Skeletal muscle satellite cell (primary cell): ENCODE measurements around the gene ACSM6.
A peak's percentile ranks its signal among the peaks of the same experiment; 100 is the strongest.
"Not testable (repeated sequence)": the region's sequence is repeated elsewhere in the genome, so short reads cannot be mapped to it uniquely, and the experiment has no call there.

ENCODE experiments used
- H3K27me3 ChIP-seq: 2 replicates; pipeline ENCODE4 v1.7.0; 2013; ENCODE audit warnings: low read length; ENCODE audit not compliant: control insufficient read depth, insufficient read depth
- H3K36me3 ChIP-seq: 2 replicates; pipeline ENCODE4 v1.7.0; 2013; ENCODE audit warnings: mild to moderate bottlenecking, control low read depth, low read length; ENCODE audit not compliant: insufficient read depth
- H3K4me1 ChIP-seq: 2 replicates; pipeline ENCODE4 v1.7.0; 2013; ENCODE audit warnings: low read length; ENCODE audit not compliant: control insufficient read depth, insufficient read depth
- H3K4me2 ChIP-seq: 2 replicates; pipeline ENCODE4 v1.7.0; 2013; ENCODE audit warnings: mild to moderate bottlenecking, low read length
- H3K4me3 ChIP-seq: 2 replicates; pipeline ENCODE4 v1.7.0; 2013; ENCODE audit warnings: low read length
- H3K9ac ChIP-seq: 2 replicates; pipeline ENCODE4 v1.7.0; 2013; ENCODE audit warnings: mild to moderate bottlenecking, low read depth, low read length, moderate library complexity
- H3K9me3 ChIP-seq: replicated peaks from 2 replicates; pipeline ENCODE4 v1.7.0; 2013; ENCODE audit warnings: mild to moderate bottlenecking, control low read depth, low read length

Gene ACSM6

GRCh38 chr10:95217476-95217875 lies 23.4 kb downstream of the ACSM6 start:
- no peaks in the 10 kb centered on the region for H3K36me3 ChIP-seq
- H3K27me3 ChIP-seq, result no peaks in the 10 kb centered on the region
- H3K4me3 ChIP-seq, result no peak overlapping the region
- peaks cover 56% of the 10 kb centered on the region for H3K4me1 ChIP-seq
- H3K9me3 ChIP-seq, result peaks cover 3% of the 10 kb centered on the region
- no peak overlapping the region for H3K9ac ChIP-seq
- H3K4me2 ChIP-seq, result peak overlapping the region; percentile 47

GRCh38 chr10:95220539-95220938 lies 26.5 kb downstream of the ACSM6 start:
- H3K9ac ChIP-seq, result no peak overlapping the region
- no peak overlapping the region for H3K4me2 ChIP-seq
- H3K27me3 ChIP-seq, result no peaks in the 10 kb centered on the region
- H3K4me1 ChIP-seq, result peaks cover 41% of the 10 kb centered on the region
- no peak overlapping the region for H3K4me3 ChIP-seq
- H3K36me3 ChIP-seq, result no peaks in the 10 kb centered on the region
- peaks cover 3% of the 10 kb centered on the region for H3K9me3 ChIP-seq

- H3K4me1 ChIP-seq, result peaks cover 41% of the 10 kb centered on the region
- no peak overlapping the region for H3K4me2 ChIP-seq
- peaks cover 3% of the 10 kb centered on the region for H3K9me3 ChIP-seq
- H3K36me3 ChIP-seq, result no peaks in the 10 kb centered on the region
- no peaks in the 10 kb centered on the region for H3K27me3 ChIP-seq
- no peak overlapping the region for H3K4me3 ChIP-seq
- no peak overlapping the region for H3K9ac ChIP-seq
These were observed 27.1 kb downstream of the ACSM6 start for GRCh38 chr10:95221124-95221523.

GRCh38 chr10:95225136-95225535 lies 31.1 kb downstream of the ACSM6 start:
- no peaks in the 10 kb centered on the region for H3K27me3 ChIP-seq
- H3K9me3 ChIP-seq, result peaks cover 3% of the 10 kb centered on the region
- no peaks in the 10 kb centered on the region for H3K36me3 ChIP-seq

GRCh38 chr10:95228934-95229723 lies 35.1 kb downstream of the ACSM6 start:
- H3K9ac ChIP-seq, result peak overlapping the region; percentile 52
- not testable (repeated sequence) for H3K36me3 ChIP-seq, H3K27me3 ChIP-seq, H3K4me3 ChIP-seq, H3K9me3 ChIP-seq
- peaks cover 29% of the 10 kb centered on the region for H3K4me1 ChIP-seq
- H3K4me2 ChIP-seq, result peak overlapping the region; percentile 70

More at GRCh38 chr10:95225136-95225535, 31.1 kb downstream of the ACSM6 start:
- H3K4me1 ChIP-seq, result peaks cover 36% of the 10 kb centered on the region
- no peak overlapping the region for H3K4me3 ChIP-seq
- H3K4me2 ChIP-seq, result no peak overlapping the region
- H3K9ac ChIP-seq, result no peak overlapping the region

- peaks cover 31% of the 10 kb centered on the region for H3K4me1 ChIP-seq
- H3K27me3 ChIP-seq, result no peaks in the 10 kb centered on the region
- peaks cover 5% of the 10 kb centered on the region for H3K9me3 ChIP-seq
- H3K36me3 ChIP-seq, result no peaks in the 10 kb centered on the region
- peak overlapping the region; percentile 70 for H3K4me2 ChIP-seq
- H3K4me3 ChIP-seq, result no peak overlapping the region
- peak overlapping the region; percentile 52 for H3K9ac ChIP-seq
These were observed 35.9 kb downstream of the ACSM6 start for GRCh38 chr10:95229724-95230627.

GRCh38 chr10:95230677-95231586 lies 36.9 kb downstream of the ACSM6 start:
- not testable (repeated sequence) for H3K27me3 ChIP-seq, H3K9me3 ChIP-seq, H3K4me3 ChIP-seq, H3K9ac ChIP-seq, H3K36me3 ChIP-seq
- Histone ChIP-seq H3K4me1 (peaks cover 41% of the 10 kb centered on the region), H3K4me2 (peak overlapping the region; percentile 46)

- no peak overlapping the region for H3K4me2 ChIP-seq
- no peaks in the 10 kb centered on the region for H3K36me3 ChIP-seq
- H3K9ac ChIP-seq, result no peak overlapping the region
- H3K9me3 ChIP-seq, result peaks cover 5% of the 10 kb centered on the region
- H3K4me1 ChIP-seq, result peaks cover 56% of the 10 kb centered on the region
- H3K27me3 ChIP-seq, result no peaks in the 10 kb centered on the region
- no peak overlapping the region for H3K4me3 ChIP-seq
These were observed 39.5 kb downstream of the ACSM6 start for GRCh38 chr10:95233377-95234034.

- peaks cover 4% of the 10 kb centered on the region for H3K9me3 ChIP-seq
- H3K4me1 ChIP-seq, result peaks cover 44% of the 10 kb centered on the region
- no peaks in the 10 kb centered on the region for H3K27me3 ChIP-seq
- no peaks in the 10 kb centered on the region for H3K36me3 ChIP-seq
- no peak overlapping the region for H3K4me3 ChIP-seq
- H3K4me2 ChIP-seq, result peak overlapping the region; percentile 3
- no peak overlapping the region for H3K9ac ChIP-seq
These were observed 40.9 kb downstream of the ACSM6 start for GRCh38 chr10:95234951-95235350.

- Histone ChIP-seq H3K4me1 (peaks cover 37% of the 10 kb centered on the region), H3K9me3 (no peaks in the 10 kb centered on the region), H3K4me2 (peak overlapping the region; percentile 63), H3K27me3 (no peaks in the 10 kb centered on the region), H3K4me3 (peak overlapping the region; percentile 1), H3K9ac (no peak overlapping the region), H3K36me3 (no peaks in the 10 kb centered on the region)
These were observed 41.6 kb downstream of the ACSM6 start for GRCh38 chr10:95235676-95236067.
